ENCODE data around the gene FBN1.

- TF ChIP-seq POLR2AphosphoS5 (IDR thresholded peaks at IDR 0.05) (no peak), POLR2A (IDR thresholded peaks at IDR 0.05) (no peak), EP300 (IDR thresholded peaks at IDR 0.05; ENCODE audit: low read depth) (no peak)
- TF ChIP-seq, protein P1, sequence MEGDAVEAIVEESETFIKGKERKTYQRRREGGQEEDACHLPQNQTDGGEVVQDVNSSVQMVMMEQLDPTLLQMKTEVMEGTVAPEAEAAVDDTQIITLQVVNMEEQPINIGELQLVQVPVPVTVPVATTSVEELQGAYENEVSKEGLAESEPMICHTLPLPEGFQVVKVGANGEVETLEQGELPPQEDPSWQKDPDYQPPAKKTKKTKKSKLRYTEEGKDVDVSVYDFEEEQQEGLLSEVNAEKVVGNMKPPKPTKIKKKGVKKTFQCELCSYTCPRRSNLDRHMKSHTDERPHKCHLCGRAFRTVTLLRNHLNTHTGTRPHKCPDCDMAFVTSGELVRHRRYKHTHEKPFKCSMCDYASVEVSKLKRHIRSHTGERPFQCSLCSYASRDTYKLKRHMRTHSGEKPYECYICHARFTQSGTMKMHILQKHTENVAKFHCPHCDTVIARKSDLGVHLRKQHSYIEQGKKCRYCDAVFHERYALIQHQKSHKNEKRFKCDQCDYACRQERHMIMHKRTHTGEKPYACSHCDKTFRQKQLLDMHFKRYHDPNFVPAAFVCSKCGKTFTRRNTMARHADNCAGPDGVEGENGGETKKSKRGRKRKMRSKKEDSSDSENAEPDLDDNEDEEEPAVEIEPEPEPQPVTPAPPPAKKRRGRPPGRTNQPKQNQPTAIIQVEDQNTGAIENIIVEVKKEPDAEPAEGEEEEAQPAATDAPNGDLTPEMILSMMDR (IDR thresholded peaks at IDR 0.05): no peak
These were observed 130.0 kb downstream of the FBN1 start for GRCh38 chr15:48515500-48515899.
